B cell (primary cell): ENCODE results near the gene EPB41L2.

Experiments
- EZH2 ChIP-seq: IDR thresholded peaks from 2 replicates; pipeline ENCODE4 v1.6.1; 2012; ENCODE audit warnings: borderline replicate concordance, low read depth, mild to moderate bottlenecking, moderate library complexity, low read length; ENCODE audit not compliant: insufficient read depth, poor library complexity, severe bottlenecking
- TF ChIP-seq, protein P1 (sequence below): fragments of 200-600 bp; IDR thresholded peaks from one replicate; pipeline ENCODE4 v1.8.0; 2022; ENCODE audit warnings: antibody characterized with exemption, mild to moderate bottlenecking

DNA sequence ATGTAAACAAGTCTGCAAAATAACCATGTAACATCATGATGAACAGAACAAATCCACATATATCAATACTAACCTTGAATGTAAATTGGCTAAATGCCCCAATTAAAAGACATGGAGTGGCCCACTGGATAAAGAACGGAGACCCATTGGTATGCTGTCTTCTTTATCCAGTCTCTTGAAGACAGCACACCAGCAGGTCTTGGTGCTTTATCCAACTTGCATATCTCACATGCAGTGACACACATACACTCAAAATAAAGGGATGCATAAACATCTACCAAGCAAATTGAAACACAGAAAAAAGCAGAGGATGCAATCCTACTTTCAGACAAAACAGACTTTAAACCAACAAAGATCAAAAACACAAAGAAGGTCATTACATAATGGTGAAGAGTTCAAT is 30.3 kb upstream of the EPB41L2 start:
- TF ChIP-seq, protein P1, sequence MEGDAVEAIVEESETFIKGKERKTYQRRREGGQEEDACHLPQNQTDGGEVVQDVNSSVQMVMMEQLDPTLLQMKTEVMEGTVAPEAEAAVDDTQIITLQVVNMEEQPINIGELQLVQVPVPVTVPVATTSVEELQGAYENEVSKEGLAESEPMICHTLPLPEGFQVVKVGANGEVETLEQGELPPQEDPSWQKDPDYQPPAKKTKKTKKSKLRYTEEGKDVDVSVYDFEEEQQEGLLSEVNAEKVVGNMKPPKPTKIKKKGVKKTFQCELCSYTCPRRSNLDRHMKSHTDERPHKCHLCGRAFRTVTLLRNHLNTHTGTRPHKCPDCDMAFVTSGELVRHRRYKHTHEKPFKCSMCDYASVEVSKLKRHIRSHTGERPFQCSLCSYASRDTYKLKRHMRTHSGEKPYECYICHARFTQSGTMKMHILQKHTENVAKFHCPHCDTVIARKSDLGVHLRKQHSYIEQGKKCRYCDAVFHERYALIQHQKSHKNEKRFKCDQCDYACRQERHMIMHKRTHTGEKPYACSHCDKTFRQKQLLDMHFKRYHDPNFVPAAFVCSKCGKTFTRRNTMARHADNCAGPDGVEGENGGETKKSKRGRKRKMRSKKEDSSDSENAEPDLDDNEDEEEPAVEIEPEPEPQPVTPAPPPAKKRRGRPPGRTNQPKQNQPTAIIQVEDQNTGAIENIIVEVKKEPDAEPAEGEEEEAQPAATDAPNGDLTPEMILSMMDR = no peak
- no peak for TF ChIP-seq EZH2
